Thyroid gland (tissue), 4 donors: ENCODE measurements around the gene SPATA20. TPM values are rescaled to one million over a fixed set of nuclear protein-coding genes. Genes with fewer than 3 reads are reported as not detected.

Experiments used
- DNase-seq, 2 donors: peaks; one replicate each; pipeline ENCODE4 v3.0.0-alpha.2; 2019
- H3K27ac ChIP-seq, 3 donors: fragments of 200-600 bp; sonication (generic); 1 replicate in 2 of 3; 2 replicates in 1 of 3; pipeline ENCODE4 v1.5.1; 2016 to 2019; ENCODE audit warnings: mild to moderate bottlenecking in 1 of 3, moderate library complexity in 1 of 3
- H3K27me3 ChIP-seq: fragments of 200-600 bp; sonication (generic); one replicate; pipeline ENCODE4 v1.5.1; 2019
- H3K36me3 ChIP-seq, 2 donors: fragments of 200-600 bp; sonication (generic); one replicate each; pipeline ENCODE4 v1.5.1; 2016 to 2019
- H3K4me1 ChIP-seq, 2 donors: fragments of 200-600 bp; sonication (generic); one replicate each; pipeline ENCODE4 v1.5.1; 2017 to 2019
- H3K4me3 ChIP-seq, 3 donors: fragments of 200-600 bp; sonication (generic); replicated peaks in 1 of 3; 1 replicate in 2 of 3; 2 replicates in 1 of 3; pipeline ENCODE4 v1.5.1; 2016; ENCODE audit warnings: mild to moderate bottlenecking in 1 of 3
- H3K9me3 ChIP-seq: fragments of 200-600 bp; sonication (generic); one replicate; pipeline ENCODE4 v1.5.1; 2017
- CTCF ChIP-seq, 6 experiments: fragments of 200-600 bp in 3 of 6; fragments of 450-650 bp in 3 of 6; sonication (generic) in 3 of 6; IDR thresholded peaks; one replicate each; pipeline ENCODE4 v1.5.1; 2016 to 2019; ENCODE audit warnings: antibody characterized with exemption in 6 of 6, mild to moderate bottlenecking in 2 of 6, inconsistent platforms in 1 of 6, moderate library complexity in 1 of 6
- POLR2A ChIP-seq, 2 donors: fragments of 450-650 bp; IDR thresholded peaks; one replicate each; pipeline ENCODE4 v1.6.1; 2017; ENCODE audit warnings: antibody characterized with exemption in 2 of 2, mild to moderate bottlenecking in 2 of 2, moderate library complexity in 1 of 2
- WGBS, 2 donors: methylation state at CpG; one replicate each; pipeline ENCODE4 v1.1.5; 2017; 5-methylcytosine and 5-hydroxymethylcytosine counted together
- intact Hi-C: fragments of 100-400 bp; cut with DNase I; formaldehyde crosslinking; loops from one replicate; pipeline ENCODE4 v1.15.1; 2023
- total RNA-seq, 4 donors: library from RNA; depleted of rRNA; stranded (reverse); fragments of >200 nt; gene quantifications; one replicate each; pipeline ENCODE4 v1.2.3, GENCODE V29; 2016

The SPATA20 gene
- total RNA-seq, 4 donors from 2014 or later, result 94.9 to 177 (median 125) TPM

DNA sequence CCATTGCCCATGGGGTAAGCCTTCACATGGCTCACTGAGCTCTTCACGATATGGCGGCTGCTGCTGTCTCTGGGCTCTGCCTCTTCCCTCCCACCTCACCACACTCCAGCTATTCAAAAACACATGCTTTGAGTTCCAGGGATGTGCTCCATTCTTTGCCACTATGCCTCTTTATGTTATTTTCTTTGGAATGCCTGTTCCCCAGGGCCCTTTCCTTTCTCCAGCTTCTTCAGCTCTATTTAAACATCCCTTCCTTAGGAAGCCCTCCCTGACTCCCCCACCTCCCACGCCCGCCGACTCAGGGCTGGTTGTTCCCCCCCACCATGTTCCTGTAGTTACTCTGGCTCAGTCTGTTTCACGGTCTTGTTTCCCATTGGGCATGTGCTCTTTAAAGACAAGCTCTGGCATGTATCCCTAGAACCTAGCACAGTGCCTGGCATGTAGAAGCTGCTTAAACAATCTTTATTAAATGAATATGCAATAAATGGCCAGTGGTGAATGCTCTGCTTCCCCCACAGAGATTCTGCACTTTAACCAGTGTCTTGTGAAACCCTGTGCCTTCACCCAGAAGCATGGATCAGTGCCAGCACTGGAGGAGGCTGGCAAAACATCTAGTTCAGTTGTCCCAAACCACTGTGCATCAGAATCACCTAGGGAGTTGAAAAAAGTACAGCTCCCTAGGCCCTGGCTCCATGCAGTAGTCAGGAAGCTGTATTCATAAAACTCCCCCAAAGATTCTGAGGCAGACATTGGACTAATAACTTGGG lies 31.9 kb upstream of the SPATA20 start:
- H3K36me3 ChIP-seq, result no peaks in the 10 kb centered on the region
- DNase-seq, result peak; percentile 92 to 93
- intact Hi-C loops, result no loop called here
- H3K9me3 ChIP-seq, result no peaks in the 10 kb centered on the region
- H3K27ac ChIP-seq, result peak overlapping the region; percentile 16 to 59 (median 51)
- no peak overlapping the region for H3K4me3 ChIP-seq
- WGBS, 2 donors, result 47 to 54% methylated on average over 6 of the region's 6 CpGs
- TF ChIP-seq CTCF (IDR thresholded peaks at IDR 0.05) (no peak), POLR2A (IDR thresholded peaks at IDR 0.05) (no peak)
- H3K27me3 ChIP-seq, result no peaks in the 10 kb centered on the region
- peaks cover 25 to 35% of the 10 kb centered on the region in 2 donors for H3K4me1 ChIP-seq

DNA sequence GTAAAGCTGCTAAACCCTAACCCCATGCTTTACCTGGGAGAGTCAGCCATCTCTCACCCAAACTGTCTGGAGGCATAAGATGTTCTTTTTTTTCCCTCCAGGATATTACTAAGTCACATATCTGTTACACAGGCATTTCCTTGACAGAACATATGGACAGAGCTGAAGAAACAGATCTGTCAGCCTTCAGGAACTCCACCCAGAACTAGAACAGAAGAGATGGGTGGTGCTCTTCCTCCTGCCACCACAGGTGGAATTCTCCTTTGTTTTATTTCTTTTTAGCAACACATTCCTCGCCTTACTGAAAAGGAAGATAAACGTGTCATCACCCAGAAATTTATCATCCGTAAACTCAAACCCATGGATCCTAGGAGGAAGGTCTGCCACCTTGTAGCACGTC lies 30.0 kb upstream of the SPATA20 start:
- Histone ChIP-seq H3K36me3 (no peaks in the 10 kb centered on the region), H3K4me3 (no peak overlapping the region), H3K27ac (no peak overlapping the region), H3K4me1 (peaks cover 21 to 23% of the 10 kb centered on the region in 2 donors), H3K9me3 (no peaks in the 10 kb centered on the region), H3K27me3 (no peaks in the 10 kb centered on the region)
- WGBS, 2 donors, result 83 to 85% methylated on average over 4 of the region's 4 CpGs
- intact Hi-C loops, result no loop called here
- no peak for DNase-seq
- no peak for TF ChIP-seq POLR2A (IDR thresholded peaks at IDR 0.05)
- TF ChIP-seq CTCF (IDR thresholded peaks at IDR 0.05), result no peak

DNA sequence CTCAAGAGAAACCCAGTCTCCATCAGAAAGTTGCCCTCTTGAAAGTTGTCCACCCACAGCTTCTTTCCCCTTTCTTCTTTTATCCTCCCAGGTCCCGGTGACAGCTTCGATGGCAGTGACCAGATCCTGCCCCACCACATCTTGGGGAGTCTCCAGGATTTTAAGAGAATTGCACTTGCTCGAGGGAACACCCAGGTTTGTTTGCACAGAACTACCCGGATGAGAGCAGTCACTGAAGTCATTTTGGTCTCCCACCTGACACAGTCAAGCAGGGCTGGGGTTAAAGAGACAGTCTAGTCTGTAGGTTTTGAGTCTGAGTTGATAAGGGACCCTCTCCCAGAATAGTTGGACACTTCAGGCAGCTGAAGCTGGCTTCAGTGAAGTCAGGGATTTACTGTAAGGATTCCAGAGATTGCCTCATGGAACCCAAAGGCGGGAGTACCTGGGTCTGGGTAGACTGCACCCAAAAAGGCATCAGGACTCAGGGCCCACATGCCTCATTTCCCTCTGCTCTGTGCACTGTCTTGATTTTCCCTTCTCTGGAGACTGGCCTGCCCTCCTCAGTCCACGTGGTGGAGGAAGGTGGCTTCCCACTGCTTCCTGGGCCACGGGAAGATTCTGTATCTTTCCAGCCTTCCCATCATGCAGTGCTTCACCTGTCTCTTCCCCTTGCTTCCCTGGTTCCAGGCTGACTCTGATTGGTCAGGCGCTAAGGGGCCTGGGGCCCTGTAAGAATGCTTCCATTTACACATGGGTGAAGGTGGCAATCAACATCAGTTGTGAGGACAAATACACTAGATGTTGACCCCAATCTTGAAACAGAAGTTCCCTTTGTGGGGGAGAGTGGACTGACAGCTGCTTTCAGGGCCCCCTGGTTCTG lies 29.2 kb upstream of the SPATA20 start:
- Histone ChIP-seq H3K27me3 (no peaks in the 10 kb centered on the region), H3K27ac (peak overlapping the region; percentile 43 to 63 (median 47)), H3K4me3 (no peak overlapping the region), H3K4me1 (peaks cover 21 to 23% of the 10 kb centered on the region in 2 donors), H3K9me3 (no peaks in the 10 kb centered on the region), H3K36me3 (no peaks in the 10 kb centered on the region)
- DNase-seq, result no peak
- 63 to 66% methylated on average over 8 of the region's 8 CpGs for WGBS, 2 donors
- intact Hi-C loops, result no loop called here
- TF ChIP-seq CTCF (IDR thresholded peaks at IDR 0.05) (no peak), POLR2A (IDR thresholded peaks at IDR 0.05) (no peak)

DNA sequence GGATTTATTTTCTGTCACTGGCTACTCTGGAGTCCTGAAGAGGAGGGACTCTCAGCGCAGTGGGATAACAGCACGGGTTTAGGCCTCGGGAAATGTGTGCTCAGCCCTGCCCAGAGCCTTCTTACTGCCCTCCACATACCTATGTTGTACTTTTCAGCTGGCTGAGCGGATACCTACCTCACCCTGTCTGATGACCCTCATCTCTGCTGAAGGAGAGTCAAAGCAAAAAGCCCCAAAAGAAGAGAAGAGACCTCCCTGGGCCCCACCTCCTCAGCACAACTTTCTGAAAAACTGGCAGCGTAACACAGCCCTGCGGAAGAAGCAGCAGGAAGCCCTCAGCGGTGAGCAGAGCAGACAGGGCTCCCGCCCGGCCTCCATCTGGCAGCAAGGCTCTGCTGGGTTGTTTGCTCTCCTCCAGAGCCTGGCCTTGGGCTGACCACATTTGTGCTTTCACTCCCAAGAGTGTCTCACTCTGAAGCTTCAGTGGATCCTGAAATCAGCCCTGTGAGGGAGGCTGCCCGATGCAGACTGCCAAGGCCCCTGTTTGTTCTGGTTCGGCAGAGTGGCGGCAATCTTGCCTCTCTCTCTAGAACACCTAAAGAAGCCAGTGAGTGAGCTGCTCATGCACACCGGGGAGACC lies 28.5 kb upstream of the SPATA20 start:
- Histone ChIP-seq H3K4me3 (no peak overlapping the region), H3K4me1 (peaks cover 21 to 23% of the 10 kb centered on the region in 2 donors), H3K36me3 (no peaks in the 10 kb centered on the region), H3K27ac (peak overlapping the region; percentile 43 to 63 (median 47)), H3K9me3 (no peaks in the 10 kb centered on the region), H3K27me3 (no peaks in the 10 kb centered on the region)
- TF ChIP-seq POLR2A (IDR thresholded peaks at IDR 0.05), result no peak
- no peak for TF ChIP-seq CTCF (IDR thresholded peaks at IDR 0.05)
- DNase-seq, result peak; percentile 76
- intact Hi-C loops, result no loop called here
- WGBS, 2 donors, result 47 to 58% methylated on average over 13 of the region's 13 CpGs
